Bronchial smooth muscle cell (primary cell): ENCODE results near the gene PPP1R12B. TPM values are rescaled to one million over a fixed set of nuclear protein-coding genes. Genes with fewer than 3 reads are reported as not detected.

Source experiments
- total RNA-seq: library from RNA; depleted of rRNA; stranded (reverse); fragments of >200 nt; gene quantifications from 2 replicates; pipeline ENCODE4 v1.2.1, GENCODE V29; 2014

The PPP1R12B gene
- total RNA-seq, result 9.6 and 14.6 TPM in 2 replicates

GRCh38 chr1:202348509-202349205 is at the start of gene PPP1R12B:
TSS of gene PPP1R12B (plus strand) at chr1:202348699. CDS start at chr1:202348852, 153 bp downstream.

Other genes starting within 250 kb of the PPP1R12B start
- gene GPR37L1, start 225.8 kb upstream of the PPP1R12B start, total RNA-seq, result under 0.01 TPM in 1 of 2 replicates, not detected in the other
- 11.8 and 13.5 TPM in 2 replicates for gene ARL8A, start 204.0 kb upstream of the PPP1R12B start, total RNA-seq
- gene PTPN7, start 188.1 kb upstream of the PPP1R12B start, total RNA-seq, result not detected in 2 replicates
- not detected in 2 replicates for gene LGR6, start 154.9 kb upstream of the PPP1R12B start, total RNA-seq
- 4.7 and 7.1 TPM in 2 replicates for gene UBE2T, start 6.8 kb upstream of the PPP1R12B start, total RNA-seq